ENCODE results near the gene OR10G4. TPM values are rescaled to one million over a fixed set of nuclear protein-coding genes. Genes with fewer than 3 reads are reported as not detected.

OR10G4 gene
- total RNA-seq, 1 donor from 2014 or later = not detected

Other genes with a start within 250 kb of the OR10G4 start
- not detected in 2 replicates for gene OR6M1, start 206.6 kb upstream of the OR10G4 start, total RNA-seq
- not detected in 2 replicates for gene TMEM225, start 127.3 kb upstream of the OR10G4 start, total RNA-seq
- not detected in 2 replicates for gene OR8D4, start 110.8 kb upstream of the OR10G4 start, total RNA-seq
- gene OR4D5, start 73.4 kb upstream of the OR10G4 start, total RNA-seq = not detected in 2 replicates
- not detected in 2 replicates for gene OR6T1, start 69.2 kb upstream of the OR10G4 start, total RNA-seq
- not detected in 2 replicates for gene OR10S1, start 35.2 kb upstream of the OR10G4 start, total RNA-seq
- gene OR10G6, start 17.8 kb upstream of the OR10G4 start, total RNA-seq = not detected in 2 replicates
- not detected in 2 replicates for gene OR10G9, start 10.0 kb downstream of the OR10G4 start, total RNA-seq
- gene OR10G8, start 13.8 kb downstream of the OR10G4 start, total RNA-seq = not detected in 2 replicates
- gene OR10G7, start 28.3 kb downstream of the OR10G4 start, total RNA-seq = not detected in 2 replicates
- 6.5 and 6.8 TPM in 2 replicates for gene VWA5A, start 102.5 kb downstream of the OR10G4 start, total RNA-seq
- not detected in 2 replicates for gene OR10D3, start 170.3 kb downstream of the OR10G4 start, total RNA-seq
- gene OR8G1, start 228.1 kb downstream of the OR10G4 start, total RNA-seq = not detected in 2 replicates
- gene OR8G5, start 243.4 kb downstream of the OR10G4 start, total RNA-seq = not detected in 2 replicates

Measured in activated CD4-positive, alpha-beta T cell treated with anti-CD3 and anti-CD28 coated beads, Interleukin-2, amount 10 ng/mL, durations not matched to agents 24 days and 14 days (primary cell).